GM19397 (cell line): ENCODE data around the gene STK4.
"Not testable (repeated sequence)": the region's sequence is repeated elsewhere in the genome, so short reads cannot be mapped to it uniquely, and the experiment has no call there.

Experiments used
- ATAC-seq: cut with Tn5 transposase; IDR thresholded peaks from one replicate; pipeline ENCODE4 v1.9.1; 2021; ENCODE audit warnings: mild to moderate bottlenecking, moderate library complexity; ENCODE audit not compliant: unreplicated experiment

Gene STK4

DNA sequence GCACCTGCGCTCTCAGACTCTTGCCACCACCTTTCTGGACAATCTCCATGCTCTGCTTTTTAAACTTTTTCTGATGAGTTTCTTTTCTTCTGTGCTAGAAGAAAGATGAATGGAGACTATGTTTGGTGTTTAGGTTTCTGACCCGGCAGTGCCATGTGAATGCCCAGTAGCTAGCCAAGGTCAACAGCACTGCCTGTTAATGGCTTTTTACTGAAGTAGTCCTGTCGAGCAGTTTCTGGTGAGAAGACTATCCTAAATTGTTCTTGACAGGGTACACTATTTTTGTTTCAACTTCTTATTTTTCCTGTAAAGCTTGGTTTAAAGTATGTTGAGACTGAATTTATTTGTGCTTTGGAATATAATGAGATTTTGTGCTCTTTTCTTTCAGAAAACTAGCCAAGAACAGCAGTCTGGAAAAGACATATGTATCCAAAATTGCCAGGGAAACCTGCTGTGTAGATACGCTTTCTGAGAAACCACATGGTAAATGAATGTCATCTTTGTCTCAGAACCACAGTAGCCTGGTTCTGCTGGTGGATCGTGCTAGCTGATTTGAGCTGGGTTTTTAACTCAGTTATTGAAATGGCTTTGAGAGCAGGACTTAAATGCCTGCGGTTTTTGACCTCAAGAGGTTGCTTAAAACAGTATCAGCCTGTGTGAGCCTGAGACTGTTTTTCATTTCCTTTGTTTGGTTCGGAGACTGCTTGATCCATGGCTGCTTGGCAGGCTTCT, 86.6 kb downstream of the STK4 start:
- ATAC-seq, result peak; percentile 69

- ATAC-seq, result peak; percentile 20
Measured at GRCh38 chr20:45053430-45054351, 87.4 kb downstream of the STK4 start.

DNA sequence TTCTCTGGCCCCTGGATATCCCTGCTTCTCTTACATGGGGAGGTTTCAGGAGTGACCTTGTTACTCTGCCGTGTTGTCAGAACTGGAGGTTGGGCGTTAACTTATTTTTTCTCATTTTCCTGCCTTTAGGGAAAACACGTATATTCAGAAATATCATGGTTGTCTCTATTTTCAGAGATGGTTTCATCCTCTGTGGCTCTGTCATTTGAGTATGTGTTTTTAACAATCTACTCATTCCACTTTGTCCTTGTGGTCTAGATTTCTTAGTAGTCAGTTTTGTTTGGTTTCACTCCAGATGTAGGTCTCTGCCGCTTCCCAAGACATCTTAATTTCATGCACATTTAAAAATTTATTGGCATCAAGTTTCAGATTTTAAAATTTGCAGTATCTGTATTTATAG, 88.7 kb downstream of the STK4 start:
- no peak for ATAC-seq

- ATAC-seq, result no peak
Measured at GRCh38 chr20:45056473-45057173, 90.3 kb downstream of the STK4 start.

- ATAC-seq, result no peak
Measured at GRCh38 chr20:45058168-45058850, 92.0 kb downstream of the STK4 start.

- ATAC-seq, result no peak
Measured at GRCh38 chr20:45059022-45059728, 92.9 kb downstream of the STK4 start.

- no peak for ATAC-seq
Measured at GRCh38 chr20:45060294-45060693, 94.0 kb downstream of the STK4 start.

DNA sequence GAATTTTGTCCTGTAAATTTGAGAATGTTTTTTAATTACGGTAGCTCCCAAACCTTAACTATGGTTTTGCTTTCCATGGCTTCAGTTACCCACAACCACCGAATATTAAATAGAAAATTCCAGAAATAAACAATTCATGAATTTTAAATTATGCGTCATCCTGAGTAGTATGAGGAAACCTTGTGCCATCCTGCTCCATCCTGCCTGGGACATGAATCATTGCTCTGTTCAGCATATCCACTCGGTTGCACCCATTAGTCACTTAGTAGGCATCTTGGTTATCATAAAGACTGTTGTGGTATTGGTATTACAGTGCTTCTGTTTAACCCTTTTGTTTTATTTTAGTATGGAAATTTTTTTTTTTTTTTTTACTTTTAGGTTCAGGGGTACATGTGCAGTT, 94.9 kb downstream of the STK4 start:
- no peak for ATAC-seq

GRCh38 chr20:45063107-45063506, 96.8 kb downstream of the STK4 start:
- not testable (repeated sequence) for ATAC-seq

DNA sequence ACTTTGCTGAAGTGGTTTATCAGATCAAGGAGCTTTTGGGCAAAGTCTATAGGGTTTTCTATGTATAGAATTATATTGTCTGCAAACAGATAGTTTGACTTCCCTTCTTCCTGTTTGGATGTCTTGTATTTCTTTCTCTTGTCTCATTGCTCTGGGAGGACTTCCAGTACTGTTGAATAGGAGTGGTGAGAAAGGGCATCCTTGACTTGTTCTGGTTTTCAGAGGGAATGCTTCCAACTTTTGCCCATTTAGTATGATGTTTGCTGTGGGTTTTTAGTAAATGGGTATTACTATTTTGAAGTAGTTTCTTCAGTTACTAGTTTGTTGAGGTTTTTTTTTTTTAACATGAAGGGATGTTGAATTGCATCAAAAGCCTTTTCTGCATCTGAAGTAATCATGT, 98.5 kb downstream of the STK4 start:
- no peak for ATAC-seq

DNA sequence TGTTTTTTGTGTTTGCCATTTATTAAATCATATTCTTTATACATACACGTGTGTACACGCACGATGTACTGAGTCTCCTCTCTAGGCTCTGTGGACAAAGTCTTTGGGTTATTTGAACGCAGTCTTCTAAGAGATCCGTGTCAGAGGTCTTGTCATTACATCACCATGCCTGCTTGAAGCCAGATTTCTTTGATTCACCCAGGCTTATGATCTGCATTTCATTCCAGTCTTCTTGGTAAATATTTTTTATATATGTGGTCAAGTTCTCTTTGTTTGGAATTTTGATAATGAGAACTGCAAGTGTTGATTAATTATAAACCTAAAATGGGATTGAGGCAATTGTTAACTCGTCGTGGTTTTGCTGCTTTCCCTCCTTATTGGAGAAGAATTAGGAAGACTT, 100.1 kb downstream of the STK4 start:
- no peak for ATAC-seq

DNA sequence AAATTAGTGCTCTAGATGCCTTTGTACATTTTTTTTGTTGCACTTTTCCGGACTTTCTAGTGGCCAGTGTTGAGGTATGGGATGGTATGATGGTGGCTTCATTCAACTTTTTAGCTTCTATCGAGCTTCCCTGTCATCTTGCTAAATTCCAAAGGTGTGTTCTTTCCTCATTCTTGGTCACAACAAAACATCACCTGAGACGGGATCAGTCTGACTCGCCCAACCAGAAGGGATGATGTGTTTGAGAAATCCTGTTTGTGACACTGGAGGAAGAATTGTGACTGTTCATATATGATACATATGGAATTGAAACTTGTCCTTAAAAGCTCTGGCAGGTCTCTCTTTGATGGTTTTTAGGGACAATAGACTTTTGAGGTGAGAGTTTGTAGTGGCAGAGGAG, 100.8 kb downstream of the STK4 start:
- no peak for ATAC-seq

DNA sequence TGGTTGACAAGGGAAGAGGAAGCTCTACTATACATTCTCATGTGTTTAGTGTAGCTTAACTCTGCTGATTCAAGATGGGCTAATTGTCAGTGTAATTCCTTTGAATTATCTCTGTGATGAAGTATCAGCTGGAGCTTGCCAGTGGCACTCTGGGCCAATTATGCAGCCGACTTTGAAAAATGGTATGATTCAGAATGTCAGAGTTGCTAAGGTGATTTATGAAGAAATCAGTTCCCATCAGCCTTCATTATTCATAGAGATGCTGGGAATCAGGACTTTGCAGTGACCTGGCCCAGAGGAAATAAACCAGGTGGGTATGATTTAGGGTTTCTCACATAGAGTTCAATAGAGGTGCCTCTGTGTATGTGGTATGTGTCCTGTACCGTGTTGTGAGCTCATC, 101.2 kb downstream of the STK4 start:
- ATAC-seq, result no peak

DNA sequence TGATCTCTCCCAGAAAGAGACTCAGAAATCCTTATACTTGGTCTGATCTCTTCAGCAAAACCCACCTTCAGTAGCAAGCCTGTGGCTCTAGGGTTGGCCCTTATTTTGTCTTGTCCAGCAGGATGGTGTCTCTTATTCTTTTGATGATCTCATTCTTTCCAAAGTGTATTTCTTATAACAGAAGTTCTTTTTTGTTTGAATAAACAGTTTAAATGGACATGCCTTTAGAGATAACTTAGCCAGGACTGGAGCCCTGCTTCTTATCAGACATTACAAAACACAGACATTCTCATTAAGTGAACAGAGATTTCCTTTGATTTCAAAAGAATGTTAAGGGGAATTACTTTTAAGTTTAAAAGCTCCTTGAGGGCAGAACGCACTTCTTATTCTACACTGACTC, 102.9 kb downstream of the STK4 start:
- no peak for ATAC-seq

GRCh38 chr20:45070932-45071632, 104.8 kb downstream of the STK4 start:
- ATAC-seq, result no peak

GRCh38 chr20:45072066-45072465, 105.8 kb downstream of the STK4 start:
- ATAC-seq, result no peak

GRCh38 chr20:45073221-45073620, 106.9 kb downstream of the STK4 start:
- ATAC-seq, result no peak

- ATAC-seq, result no peak
Measured at GRCh38 chr20:45077559-45077958, 111.2 kb downstream of the STK4 start.

DNA sequence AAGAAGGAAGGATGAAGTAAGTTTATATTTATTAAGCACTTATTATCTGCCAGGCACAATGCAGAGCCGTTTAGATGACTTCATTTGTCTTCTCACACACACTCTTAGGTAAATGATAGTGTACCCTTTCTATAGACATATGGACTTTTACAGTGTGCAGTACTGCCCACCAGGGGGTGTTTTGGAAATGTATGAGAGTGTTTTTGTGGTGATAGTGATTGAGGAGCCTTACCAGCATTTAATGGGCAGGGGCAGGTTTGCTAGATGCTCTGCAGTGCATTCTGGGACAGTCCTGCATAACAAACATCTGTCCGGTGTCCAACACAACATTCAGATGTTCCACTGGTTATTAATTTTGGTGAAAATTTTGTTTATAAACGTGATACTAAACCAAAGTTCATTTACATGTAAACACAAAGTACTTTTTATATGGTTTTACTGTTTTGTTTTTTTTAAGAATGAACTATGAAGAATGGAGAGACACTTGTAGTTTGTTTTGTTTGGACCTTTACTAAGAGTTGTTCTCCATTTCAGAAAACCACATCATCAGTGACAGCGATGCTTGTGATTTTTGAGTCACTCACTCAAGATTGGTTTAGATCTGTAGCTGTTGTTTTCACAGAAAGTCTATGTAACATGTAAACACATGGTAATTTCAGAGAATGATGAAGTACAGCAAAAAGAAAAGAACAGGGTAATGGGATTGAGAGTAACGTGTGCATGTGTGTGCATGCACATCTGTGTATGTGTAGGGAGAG, 114.7 kb downstream of the STK4 start:
- no peak for ATAC-seq
